Suprapubic skin (tissue), 4 donors: ENCODE data around the gene COL12A1.

Experiments
- CTCF ChIP-seq, 2 donors: fragments of 200-600 bp in 1 of 2; fragments of 450-650 bp in 1 of 2; sonication (generic) in 1 of 2; IDR thresholded peaks; one replicate each; pipeline ENCODE4 v1.5.1; 2016 to 2019; ENCODE audit warnings: antibody characterized with exemption in 2 of 2, mild to moderate bottlenecking in 1 of 2, moderate library complexity in 1 of 2
- EP300 ChIP-seq: sonication (generic); formaldehyde crosslinking; IDR thresholded peaks from one replicate; pipeline ENCODE4 v1.6.1; 2017; ENCODE audit warnings: antibody characterized with exemption
- POLR2A ChIP-seq, 2 donors: fragments of 450-650 bp; IDR thresholded peaks; one replicate each; pipeline ENCODE4 v1.6.1; 2017; ENCODE audit warnings: antibody characterized with exemption in 2 of 2, mild to moderate bottlenecking in 2 of 2, moderate library complexity in 2 of 2
- POLR2AphosphoS5 ChIP-seq, 3 donors: sonication (generic); formaldehyde crosslinking; IDR thresholded peaks; one replicate each; pipeline ENCODE4 v1.6.1; 2017; ENCODE audit warnings: antibody characterized with exemption in 3 of 3

GRCh38 chr6:75079589-75079988, 126.3 kb downstream of the COL12A1 start:
- TF ChIP-seq CTCF (IDR thresholded peaks at IDR 0.05) (no peak), POLR2AphosphoS5 (IDR thresholded peaks at IDR 0.05) (no peak), EP300 (no peak), POLR2A (IDR thresholded peaks at IDR 0.05) (no peak)
